Right forelimb (tissue), 1 donor: ENCODE measurements around the gene TSPYL4.

Source experiments
- DNase-seq: peaks from one replicate; pipeline ENCODE4 v3.0.0-alpha.2; 2018

The TSPYL4 gene

GRCh38 chr6:116221067-116221466, 32.8 kb downstream of the TSPYL4 start:
- DNase-seq = no peak

- DNase-seq = no peak
These were observed 35.0 kb downstream of the TSPYL4 start for GRCh38 chr6:116218866-116219265.

GRCh38 chr6:116218172-116218633, 35.7 kb downstream of the TSPYL4 start:
- DNase-seq = no peak

- no peak for DNase-seq
These were observed 36.8 kb downstream of the TSPYL4 start for GRCh38 chr6:116217069-116217468.

GRCh38 chr6:116215414-116215813, 38.5 kb downstream of the TSPYL4 start:
- no peak for DNase-seq

GRCh38 chr6:116214681-116215080, 39.2 kb downstream of the TSPYL4 start:
- DNase-seq = no peak

- no peak for DNase-seq
These were observed 43.0 kb downstream of the TSPYL4 start for GRCh38 chr6:116210750-116211425.

- no peak for DNase-seq
These were observed 43.6 kb downstream of the TSPYL4 start for GRCh38 chr6:116210316-116210715.

GRCh38 chr6:116208056-116208785, 45.7 kb downstream of the TSPYL4 start:
- DNase-seq = no peak

GRCh38 chr6:116206231-116206903, 47.5 kb downstream of the TSPYL4 start:
- no peak for DNase-seq

GRCh38 chr6:116205281-116205680, 48.6 kb downstream of the TSPYL4 start:
- DNase-seq = no peak

- DNase-seq = no peak
These were observed 52.3 kb downstream of the TSPYL4 start for GRCh38 chr6:116201538-116201937.

- no peak for DNase-seq
These were observed 53.1 kb downstream of the TSPYL4 start for GRCh38 chr6:116200619-116201249.
